Ishikawa (cell line): ENCODE results near the gene SH3RF2.

Experiments
- CEBPB ChIP-seq: IDR thresholded peaks from 2 replicates; pipeline ENCODE4 v1.6.1; 2012
- CREB1 ChIP-seq: IDR thresholded peaks from 2 replicates; pipeline ENCODE4 v1.6.1; 2012; ENCODE audit warnings: low read depth
- EGR1 ChIP-seq: IDR thresholded peaks from 2 replicates; pipeline ENCODE4 v1.6.1; 2012
- EP300 ChIP-seq: IDR thresholded peaks from 2 replicates; pipeline ENCODE4 v1.6.1; 2012; ENCODE audit warnings: borderline replicate concordance
- FOXM1 ChIP-seq: IDR thresholded peaks from 2 replicates; pipeline ENCODE4 v1.6.1; 2012; ENCODE audit warnings: low read depth, borderline replicate concordance
- RAD21 ChIP-seq: IDR thresholded peaks from 2 replicates; pipeline ENCODE4 v1.6.1; 2012; ENCODE audit warnings: low read depth
- TAF1 ChIP-seq: IDR thresholded peaks from 2 replicates; pipeline ENCODE4 v1.6.1; 2012; ENCODE audit warnings: low read depth, mild to moderate bottlenecking
- TCF12 ChIP-seq: IDR thresholded peaks from 2 replicates; pipeline ENCODE4 v1.6.1; 2012; ENCODE audit warnings: low read depth
- TEAD4 ChIP-seq: IDR thresholded peaks from 2 replicates; pipeline ENCODE4 v1.6.1; 2012
- YY1 ChIP-seq: IDR thresholded peaks from 2 replicates; pipeline ENCODE4 v1.6.1; 2012; ENCODE audit warnings: low read depth
- ZBTB7A ChIP-seq: IDR thresholded peaks from 2 replicates; pipeline ENCODE4 v1.6.1; 2012; ENCODE audit warnings: low read depth
- TF ChIP-seq, protein P1 (sequence below): IDR thresholded peaks from 2 replicates; pipeline ENCODE4 v1.6.1; 2012; ENCODE audit warnings: low read depth, mild to moderate bottlenecking

DNA sequence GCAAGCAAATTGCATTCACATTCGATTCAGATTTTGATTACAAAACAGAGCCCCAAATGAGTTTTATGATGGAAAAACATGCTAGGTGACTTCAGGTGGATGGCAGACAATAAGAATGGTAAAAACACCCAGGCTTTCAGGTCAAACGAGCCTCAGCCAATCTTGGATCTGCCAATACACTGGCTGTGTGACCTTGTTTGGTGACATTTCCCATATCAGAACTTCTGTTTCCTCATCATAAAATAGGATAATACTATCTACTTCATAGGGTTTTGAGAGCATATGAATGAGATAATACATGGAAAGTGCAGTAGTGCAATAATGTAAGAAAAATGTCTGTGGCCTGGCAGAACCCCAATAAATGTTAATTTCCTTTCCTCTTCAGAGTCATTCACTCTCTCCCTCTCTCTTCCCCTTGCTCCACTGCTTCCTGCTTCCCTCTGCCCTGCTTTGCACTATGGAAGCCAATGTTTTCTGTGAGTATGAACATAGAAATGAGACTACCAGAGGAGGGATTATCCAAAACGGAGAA lies 54.7 kb downstream of the SH3RF2 start:
- TF ChIP-seq TEAD4 (no peak), FOXM1 (no peak), CREB1 (no peak), YY1 (no peak), CEBPB (no peak), EGR1 (no peak), TAF1 (no peak), EP300 (no peak), RAD21 (no peak), TCF12 (no peak), ZBTB7A (no peak)
- TF ChIP-seq, protein P1, sequence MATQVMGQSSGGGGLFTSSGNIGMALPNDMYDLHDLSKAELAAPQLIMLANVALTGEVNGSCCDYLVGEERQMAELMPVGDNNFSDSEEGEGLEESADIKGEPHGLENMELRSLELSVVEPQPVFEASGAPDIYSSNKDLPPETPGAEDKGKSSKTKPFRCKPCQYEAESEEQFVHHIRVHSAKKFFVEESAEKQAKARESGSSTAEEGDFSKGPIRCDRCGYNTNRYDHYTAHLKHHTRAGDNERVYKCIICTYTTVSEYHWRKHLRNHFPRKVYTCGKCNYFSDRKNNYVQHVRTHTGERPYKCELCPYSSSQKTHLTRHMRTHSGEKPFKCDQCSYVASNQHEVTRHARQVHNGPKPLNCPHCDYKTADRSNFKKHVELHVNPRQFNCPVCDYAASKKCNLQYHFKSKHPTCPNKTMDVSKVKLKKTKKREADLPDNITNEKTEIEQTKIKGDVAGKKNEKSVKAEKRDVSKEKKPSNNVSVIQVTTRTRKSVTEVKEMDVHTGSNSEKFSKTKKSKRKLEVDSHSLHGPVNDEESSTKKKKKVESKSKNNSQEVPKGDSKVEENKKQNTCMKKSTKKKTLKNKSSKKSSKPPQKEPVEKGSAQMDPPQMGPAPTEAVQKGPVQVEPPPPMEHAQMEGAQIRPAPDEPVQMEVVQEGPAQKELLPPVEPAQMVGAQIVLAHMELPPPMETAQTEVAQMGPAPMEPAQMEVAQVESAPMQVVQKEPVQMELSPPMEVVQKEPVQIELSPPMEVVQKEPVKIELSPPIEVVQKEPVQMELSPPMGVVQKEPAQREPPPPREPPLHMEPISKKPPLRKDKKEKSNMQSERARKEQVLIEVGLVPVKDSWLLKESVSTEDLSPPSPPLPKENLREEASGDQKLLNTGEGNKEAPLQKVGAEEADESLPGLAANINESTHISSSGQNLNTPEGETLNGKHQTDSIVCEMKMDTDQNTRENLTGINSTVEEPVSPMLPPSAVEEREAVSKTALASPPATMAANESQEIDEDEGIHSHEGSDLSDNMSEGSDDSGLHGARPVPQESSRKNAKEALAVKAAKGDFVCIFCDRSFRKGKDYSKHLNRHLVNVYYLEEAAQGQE: no peak
